Adipocyte (in vitro differentiated cells): ENCODE measurements around the gene MRPL9.
A peak's percentile ranks its signal among the peaks of the same experiment; 100 is the strongest.

Experiments used
- DNase-seq: peaks from one replicate; pipeline ENCODE4 v3.0.0-alpha.2; 2015; ENCODE audit warnings: low read depth
- H3K27me3 ChIP-seq: replicated peaks from 2 replicates; pipeline ENCODE4 v1.7.0; 2013; ENCODE audit warnings: mild to moderate bottlenecking, low read length, moderate library complexity; ENCODE audit not compliant: control insufficient read depth, insufficient read depth
- H3K36me3 ChIP-seq: 2 replicates; pipeline ENCODE4 v1.7.0; 2013; ENCODE audit warnings: low read length, mild to moderate bottlenecking, moderate library complexity; ENCODE audit not compliant: control insufficient read depth, insufficient read depth, severe bottlenecking
- H3K4me1 ChIP-seq: 2 replicates; pipeline ENCODE4 v1.7.0; 2013; ENCODE audit warnings: mild to moderate bottlenecking, low read length, moderate library complexity; ENCODE audit not compliant: control insufficient read depth, insufficient read depth
- H3K4me3 ChIP-seq: 2 replicates; pipeline ENCODE4 v1.7.0; 2013; ENCODE audit warnings: mild to moderate bottlenecking, low read length, moderate library complexity
- H3K9ac ChIP-seq: 2 replicates; pipeline ENCODE4 v1.7.0; 2013; ENCODE audit warnings: mild to moderate bottlenecking, low read length, moderate library complexity
- H3K9me3 ChIP-seq: 2 replicates; pipeline ENCODE4 v1.7.0; 2013; ENCODE audit warnings: mild to moderate bottlenecking, low read length, moderate library complexity; ENCODE audit not compliant: control insufficient read depth

MRPL9 gene

DNA sequence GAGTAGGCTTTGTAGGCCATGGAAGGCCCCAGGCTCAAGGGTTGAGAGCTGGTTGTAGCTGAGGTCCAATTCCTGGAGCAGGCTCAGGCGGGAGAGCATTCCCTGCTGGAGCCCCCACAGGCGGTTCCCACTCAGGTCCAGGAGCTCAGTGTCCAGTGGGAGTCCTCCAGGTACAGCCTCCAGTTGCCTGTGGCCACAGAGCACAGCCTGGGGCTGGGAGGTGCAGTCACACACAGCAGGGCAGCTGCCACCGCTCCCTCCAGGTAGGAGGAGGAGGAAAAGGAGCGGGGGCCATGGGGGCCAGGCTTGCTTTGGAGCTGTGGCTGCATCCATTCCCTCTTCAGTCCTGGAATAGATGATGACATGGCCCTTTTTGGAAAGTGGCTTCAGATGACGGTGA lies 39.1 kb upstream of the MRPL9 start:
- Histone ChIP-seq H3K4me3 (no peak overlapping the region), H3K9me3 (peaks cover 3% of the 10 kb centered on the region), H3K9ac (no peak overlapping the region), H3K4me1 (no peaks in the 10 kb centered on the region), H3K27me3 (peaks cover 93% of the 10 kb centered on the region), H3K36me3 (no peaks in the 10 kb centered on the region)
- DNase-seq: no peak

DNA sequence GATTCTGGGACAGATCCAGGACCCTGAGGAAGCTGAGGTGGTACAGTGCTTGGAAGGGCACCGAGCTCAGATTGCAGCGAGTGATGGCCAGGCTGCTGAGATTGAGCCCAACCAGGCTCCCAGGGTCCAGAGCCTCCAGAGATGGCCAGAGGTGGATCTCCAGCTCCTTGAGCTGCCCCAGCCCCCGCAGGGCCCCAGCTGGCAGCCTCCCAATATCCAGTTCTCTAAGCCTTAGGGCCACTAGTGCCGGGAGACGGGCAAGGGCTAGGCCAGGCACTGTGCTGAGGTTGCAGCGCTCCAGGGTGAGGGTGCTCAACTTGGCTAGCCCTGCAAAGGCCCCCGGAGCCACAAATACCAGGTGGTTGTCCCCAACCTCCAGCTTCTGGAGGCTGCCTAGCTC lies 38.5 kb upstream of the MRPL9 start:
- no peak overlapping the region for H3K4me3 ChIP-seq
- H3K9me3 ChIP-seq: peaks cover 3% of the 10 kb centered on the region
- DNase-seq: no peak
- no peaks in the 10 kb centered on the region for H3K36me3 ChIP-seq
- H3K9ac ChIP-seq: no peak overlapping the region
- H3K4me1 ChIP-seq: no peaks in the 10 kb centered on the region
- H3K27me3 ChIP-seq: peaks cover 93% of the 10 kb centered on the region

DNA sequence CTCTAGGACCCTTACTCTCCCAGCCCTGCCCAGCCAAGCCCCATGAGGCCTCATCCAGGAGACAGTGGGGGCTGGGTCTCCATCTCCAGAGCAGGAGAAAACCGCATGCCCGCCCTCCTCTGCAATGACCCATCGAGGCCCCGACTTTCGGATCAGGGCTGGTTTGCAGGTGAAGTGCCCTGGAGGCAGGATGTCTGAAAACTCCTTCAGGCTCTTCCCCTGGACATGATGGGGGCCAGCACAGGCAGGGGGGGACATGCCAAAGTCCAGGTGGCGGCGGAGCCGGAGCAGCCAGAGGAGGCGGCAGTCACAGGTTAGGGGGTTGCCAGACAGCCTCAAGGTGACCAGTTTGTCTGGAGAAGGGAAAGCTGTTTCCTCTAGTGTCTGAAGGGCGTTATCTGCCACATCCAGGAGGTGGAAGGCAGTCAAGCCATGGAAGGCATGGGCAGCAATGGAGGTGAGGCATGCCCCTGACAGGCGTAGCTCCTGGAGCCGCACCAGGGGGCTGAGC lies 38.1 kb upstream of the MRPL9 start:
- H3K4me1 ChIP-seq: no peaks in the 10 kb centered on the region
- H3K27me3 ChIP-seq: peaks cover 93% of the 10 kb centered on the region
- H3K36me3 ChIP-seq: no peaks in the 10 kb centered on the region
- no peak overlapping the region for H3K4me3 ChIP-seq
- no peak overlapping the region for H3K9ac ChIP-seq
- DNase-seq: no peak
- H3K9me3 ChIP-seq: peaks cover 3% of the 10 kb centered on the region

DNA sequence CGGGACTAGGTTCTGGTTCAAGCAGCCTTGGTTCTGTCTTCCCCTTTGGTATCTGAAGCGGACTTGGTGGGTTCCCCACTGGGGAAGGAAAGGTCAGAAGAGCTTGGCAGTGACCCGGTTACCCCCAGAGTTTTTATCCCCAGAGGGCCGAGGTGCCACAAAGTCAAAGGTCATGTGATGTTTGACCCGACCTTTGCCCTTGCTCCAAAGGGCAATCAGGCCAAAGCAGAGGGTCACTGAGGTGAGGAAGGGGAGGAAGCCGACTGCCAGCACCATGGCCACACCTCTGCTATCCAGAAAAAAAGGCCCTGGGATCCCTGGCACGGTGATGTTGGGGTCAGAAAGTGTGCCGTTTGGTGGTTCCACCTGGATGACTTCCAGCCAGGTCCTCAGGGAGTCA lies 37.5 kb upstream of the MRPL9 start:
- Histone ChIP-seq H3K27me3 (peaks cover 94% of the 10 kb centered on the region), H3K4me1 (no peaks in the 10 kb centered on the region), H3K9me3 (peaks cover 3% of the 10 kb centered on the region), H3K36me3 (no peaks in the 10 kb centered on the region), H3K9ac (no peak overlapping the region), H3K4me3 (no peak overlapping the region)
- no peak for DNase-seq

DNA sequence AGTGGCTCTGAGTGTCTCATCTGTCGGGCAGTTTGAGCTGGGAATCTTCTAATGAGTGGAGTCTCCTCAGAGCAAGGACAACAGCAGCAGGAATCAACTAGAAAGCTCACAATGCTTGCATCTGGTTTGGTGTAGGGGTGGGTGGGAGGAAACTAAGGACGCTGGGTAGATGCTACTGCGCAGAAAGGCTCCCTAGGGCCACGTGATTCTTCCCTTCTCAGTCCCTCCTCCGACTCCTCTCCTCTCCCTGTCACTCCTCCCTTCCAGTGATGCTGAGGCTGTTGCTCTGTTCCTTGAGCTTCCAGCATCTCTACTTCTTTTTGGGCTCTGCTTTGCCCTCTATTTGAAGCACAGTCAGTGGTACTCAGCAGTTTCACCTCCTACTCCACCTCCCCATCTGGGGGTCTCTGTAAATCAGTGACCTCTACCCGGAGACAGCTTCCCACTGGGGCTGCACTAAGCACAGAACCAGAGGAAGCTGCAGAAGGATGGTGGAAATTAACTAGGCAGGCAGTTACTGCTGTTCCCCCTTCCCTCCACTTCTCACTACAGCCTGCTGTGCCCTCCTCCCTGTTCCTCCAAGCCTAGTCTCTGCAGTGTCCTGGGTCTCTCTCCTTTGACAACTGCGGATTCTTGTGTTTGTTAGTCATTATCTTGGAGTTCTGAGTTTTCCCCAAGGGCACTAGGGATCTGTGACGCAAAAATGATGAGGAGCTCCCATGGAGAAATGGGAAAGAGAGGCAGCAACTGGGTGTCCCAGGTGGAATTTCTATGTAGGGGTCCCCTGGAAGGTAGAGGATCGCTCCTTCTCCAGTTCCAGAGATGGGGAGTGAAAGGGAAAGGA lies 36.1 kb upstream of the MRPL9 start:
- peaks cover 3% of the 10 kb centered on the region for H3K9me3 ChIP-seq
- peak; percentile 8 for DNase-seq
- H3K4me1 ChIP-seq: no peaks in the 10 kb centered on the region
- peaks cover 83% of the 10 kb centered on the region for H3K27me3 ChIP-seq
- H3K36me3 ChIP-seq: no peaks in the 10 kb centered on the region
- no peak overlapping the region for H3K9ac ChIP-seq
- H3K4me3 ChIP-seq: no peak overlapping the region

DNA sequence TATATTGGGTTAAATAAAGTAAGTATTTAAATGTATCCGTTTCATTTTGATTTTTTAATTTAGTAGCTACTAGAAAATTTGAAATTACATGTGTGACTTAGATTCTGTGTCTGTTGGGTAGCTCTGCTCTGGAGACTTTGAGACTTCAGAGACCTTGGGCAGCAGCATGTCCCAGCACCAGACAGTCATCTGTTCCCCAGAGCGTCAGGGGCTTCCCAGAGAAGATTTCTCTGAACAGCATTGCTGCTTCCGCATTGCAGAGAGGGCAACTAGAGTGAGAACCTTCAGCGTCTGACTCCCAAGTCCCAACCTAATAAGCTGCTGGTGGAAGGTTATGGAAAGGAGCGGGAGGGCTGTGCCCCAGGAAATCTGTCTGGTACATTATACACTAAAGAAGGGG lies 35.3 kb upstream of the MRPL9 start:
- no peak for DNase-seq
- Histone ChIP-seq H3K27me3 (peaks cover 74% of the 10 kb centered on the region), H3K36me3 (no peaks in the 10 kb centered on the region), H3K9ac (no peak overlapping the region), H3K4me1 (no peaks in the 10 kb centered on the region), H3K9me3 (peaks cover 3% of the 10 kb centered on the region), H3K4me3 (no peak overlapping the region)

DNA sequence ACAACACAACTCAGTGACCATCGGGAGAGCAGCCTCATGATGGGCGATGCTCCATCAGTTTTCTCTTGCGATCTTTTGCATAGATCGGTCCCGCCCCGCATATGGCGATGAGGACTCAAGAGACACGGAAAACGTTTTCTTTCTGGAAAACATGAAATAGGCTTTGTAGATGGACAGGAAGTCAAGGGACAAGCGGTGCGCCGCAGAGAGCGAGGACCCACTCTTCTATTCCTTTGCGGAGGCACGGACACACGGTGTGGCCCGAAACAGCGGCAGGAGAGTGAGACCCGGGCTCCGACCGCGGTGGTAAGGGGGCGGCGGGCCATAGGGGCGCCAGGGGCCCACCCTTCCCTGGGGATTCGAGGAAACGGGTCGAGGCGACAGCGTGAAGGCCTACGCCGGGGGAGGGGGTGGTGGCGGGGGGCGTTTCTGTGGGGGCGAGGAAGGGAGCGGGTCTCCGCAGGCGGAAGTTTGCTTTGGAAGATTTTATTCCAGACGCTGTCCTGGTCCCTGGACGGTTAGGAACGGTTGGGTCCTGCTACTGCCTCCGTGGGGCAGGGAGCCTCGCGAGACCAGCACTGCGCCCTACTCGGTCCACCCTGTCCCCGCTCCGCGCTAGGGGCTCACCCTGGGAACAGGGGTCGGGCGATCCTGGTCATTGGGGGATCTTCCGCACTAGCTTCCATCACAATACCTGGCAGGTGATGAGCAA lies 27.8 kb upstream of the MRPL9 start:
- H3K27me3 ChIP-seq: peaks cover 2% of the 10 kb centered on the region
- peak overlapping the region; percentile 79 for H3K9ac ChIP-seq
- H3K4me3 ChIP-seq: peak overlapping the region; percentile 91
- H3K9me3 ChIP-seq: no peaks in the 10 kb centered on the region
- H3K4me1 ChIP-seq: peaks cover 4% of the 10 kb centered on the region
- peak; percentile 35 for DNase-seq
- H3K36me3 ChIP-seq: no peaks in the 10 kb centered on the region

DNA sequence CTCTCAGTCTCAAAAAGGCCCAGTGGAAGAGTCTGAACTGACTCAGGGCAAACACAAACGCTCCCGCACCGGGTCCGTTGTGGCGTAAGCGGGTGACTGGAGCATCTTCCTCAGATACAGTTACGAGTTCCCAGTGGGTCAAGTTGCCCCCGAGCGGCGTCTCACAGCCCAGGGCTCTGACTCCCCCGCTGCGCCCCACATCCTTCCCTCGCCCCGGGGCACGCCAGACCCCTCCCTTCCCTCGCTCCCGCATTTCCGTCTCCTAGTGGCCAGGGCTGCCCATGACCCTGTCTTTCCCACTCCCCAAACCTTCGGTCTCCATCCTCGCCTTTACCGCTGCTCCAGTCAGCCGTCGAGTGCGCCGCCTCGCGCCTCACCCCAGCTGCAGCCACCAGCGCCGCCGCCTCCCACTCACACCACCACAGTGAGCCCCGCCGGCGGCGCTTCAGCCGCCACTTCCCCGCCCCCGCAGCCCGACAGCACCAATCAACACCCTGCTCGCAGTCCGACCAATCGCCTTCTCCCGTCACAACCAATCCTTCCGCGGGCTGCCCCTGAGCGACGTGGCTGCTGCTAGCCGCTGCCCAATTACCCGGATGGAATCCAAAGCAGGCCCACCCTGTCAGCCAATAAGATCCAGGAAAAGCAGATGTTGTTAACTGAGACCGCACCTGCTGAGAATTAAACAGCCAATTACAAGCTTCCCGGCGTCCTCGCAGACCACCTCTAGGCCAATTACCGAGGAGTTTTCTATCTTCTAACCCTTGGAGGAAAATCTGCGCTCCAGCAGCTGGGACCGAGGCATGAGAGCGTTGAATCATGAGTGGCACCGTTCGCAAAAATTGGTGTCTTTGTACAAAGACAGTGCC lies 27.0 kb upstream of the MRPL9 start, which contains the start of gene TDRKH:
TSS of gene TDRKH (minus strand) at position 430 of the 869 bp plus-strand sequence. CDS start 7,478 bp downstream, outside the sequence.
- Histone ChIP-seq H3K9ac (peak within 1 kb of the TSS; percentile 79), H3K9me3 (no peaks in the 10 kb centered on the region), H3K4me1 (peaks cover 4% of the 10 kb centered on the region), H3K4me3 (peak within 1 kb of the TSS; percentile 91), H3K27me3 (no peaks in the 10 kb centered on the region), H3K36me3 (no peaks in the 10 kb centered on the region)
- DNase-seq: peak; percentile 98

DNA sequence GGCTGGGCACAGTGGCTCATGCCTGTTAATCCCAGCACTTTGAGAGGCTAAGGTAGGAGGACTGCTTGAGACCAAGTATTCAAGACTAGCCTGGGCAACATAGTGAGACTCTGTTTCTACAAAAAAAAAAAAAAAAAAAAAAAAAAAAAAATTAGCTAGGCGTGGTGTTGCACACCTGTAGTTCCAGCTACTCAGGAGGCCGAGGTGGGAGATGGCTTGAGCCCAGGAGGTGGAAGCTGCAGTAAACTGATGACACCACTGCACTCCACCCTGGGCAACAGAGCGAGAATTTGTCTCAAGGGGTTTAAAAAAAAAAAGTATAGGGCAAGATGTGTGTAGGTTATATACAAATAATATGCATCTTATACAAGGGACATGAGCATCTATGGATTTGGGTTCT lies 24.4 kb upstream of the MRPL9 start:
- H3K27me3 ChIP-seq: peaks cover 8% of the 10 kb centered on the region

DNA sequence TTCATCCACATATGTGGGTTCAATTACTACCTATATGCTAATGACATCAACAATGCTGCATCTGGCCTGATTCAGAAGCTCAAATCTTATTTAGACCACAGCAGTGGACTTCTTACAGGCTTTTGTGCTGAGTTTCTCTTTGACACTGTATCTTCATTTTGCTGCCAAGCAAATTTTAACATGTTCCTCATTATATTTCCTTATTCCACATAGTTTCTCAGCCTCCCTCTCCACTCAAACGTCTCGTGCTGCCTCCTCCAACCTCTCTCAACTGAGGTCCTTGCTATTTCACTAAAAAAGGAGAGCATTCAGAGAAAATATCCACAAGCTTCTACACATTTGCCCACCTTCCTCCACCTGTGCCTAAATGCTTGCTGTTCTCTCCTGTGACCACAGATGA lies 20.5 kb upstream of the MRPL9 start:
- Histone ChIP-seq H3K4me3 (no peak overlapping the region), H3K9ac (no peak overlapping the region), H3K36me3 (peaks cover 3% of the 10 kb centered on the region), H3K27me3 (peaks cover 8% of the 10 kb centered on the region), H3K9me3 (no peaks in the 10 kb centered on the region), H3K4me1 (no peaks in the 10 kb centered on the region)
- no peak for DNase-seq

More for the DNA sequence above, 24.4 kb upstream of the MRPL9 start:
- peaks cover 4% of the 10 kb centered on the region for H3K4me1 ChIP-seq
- no peak overlapping the region for H3K4me3 ChIP-seq
- no peaks in the 10 kb centered on the region for H3K9me3 ChIP-seq
- no peaks in the 10 kb centered on the region for H3K36me3 ChIP-seq
- no peak for DNase-seq
- no peak overlapping the region for H3K9ac ChIP-seq

DNA sequence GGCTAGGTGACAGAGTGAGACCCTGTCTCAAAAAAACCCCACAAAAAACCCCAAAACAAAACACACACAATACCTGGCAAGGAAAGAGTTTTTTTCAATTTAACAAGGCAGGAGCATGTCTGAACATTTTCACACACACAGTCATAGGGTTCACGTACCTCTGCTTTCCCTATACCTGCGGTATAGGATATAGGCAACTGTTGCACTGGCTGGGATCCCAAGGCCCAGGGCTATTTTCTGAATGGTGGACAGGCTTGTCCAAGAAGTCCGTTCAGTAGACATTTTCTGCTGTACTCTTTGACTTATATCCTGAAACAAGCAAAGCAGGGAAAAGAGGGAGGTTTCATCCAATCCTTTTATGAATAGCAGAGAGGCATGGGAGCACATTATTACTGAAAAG lies 19.4 kb upstream of the MRPL9 start:
- Histone ChIP-seq H3K4me1 (no peaks in the 10 kb centered on the region), H3K4me3 (no peak overlapping the region), H3K36me3 (peaks cover 3% of the 10 kb centered on the region)

More for the DNA sequence above, 19.4 kb upstream of the MRPL9 start:
- Histone ChIP-seq H3K27me3 (peaks cover 8% of the 10 kb centered on the region), H3K9me3 (no peaks in the 10 kb centered on the region), H3K9ac (no peak overlapping the region)
- DNase-seq: no peak
